Ovary (tissue), 3 donors: ENCODE results near the gene PEAK1.

Experiments
- EP300 ChIP-seq: sonication (generic); formaldehyde crosslinking; IDR thresholded peaks from one replicate; pipeline ENCODE4 v1.6.1; 2017; ENCODE audit warnings: antibody characterized with exemption
- POLR2A ChIP-seq: fragments of 450-650 bp; IDR thresholded peaks from one replicate; pipeline ENCODE4 v1.6.1; 2017; ENCODE audit warnings: antibody characterized with exemption, mild to moderate bottlenecking, moderate library complexity
- TF ChIP-seq, protein P1 (sequence below), 3 donors: fragments of 450-650 bp in 2 of 3; fragments of 200-600 bp in 1 of 3; IDR thresholded peaks; one replicate each; pipeline versions ENCODE4 v1.5.1 to v1.8.0; 2016 to 2022; ENCODE audit warnings: antibody characterized with exemption in 3 of 3, mild to moderate bottlenecking in 1 of 3
- donor health status: DM: no; HTN: no; CAD: no.

DNA sequence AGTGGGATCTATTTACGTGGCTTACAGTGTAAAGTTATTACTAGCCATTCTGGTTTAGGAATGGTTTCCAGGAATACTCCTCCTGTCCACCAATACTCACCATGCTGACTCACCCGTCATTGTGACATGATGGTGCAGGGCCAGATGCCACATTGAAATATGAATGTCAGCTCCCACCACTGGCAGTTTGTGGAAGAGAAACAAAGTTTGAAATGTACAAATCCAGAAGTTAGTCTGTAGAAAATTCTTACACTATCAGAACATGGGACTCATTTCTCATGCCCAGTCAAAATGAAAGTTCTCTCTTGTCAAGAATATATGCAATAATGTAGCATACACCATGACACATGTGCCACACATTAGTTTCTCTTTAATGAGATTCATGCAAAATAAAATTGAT is 334.6 kb downstream of the PEAK1 start:
- TF ChIP-seq, protein P1, sequence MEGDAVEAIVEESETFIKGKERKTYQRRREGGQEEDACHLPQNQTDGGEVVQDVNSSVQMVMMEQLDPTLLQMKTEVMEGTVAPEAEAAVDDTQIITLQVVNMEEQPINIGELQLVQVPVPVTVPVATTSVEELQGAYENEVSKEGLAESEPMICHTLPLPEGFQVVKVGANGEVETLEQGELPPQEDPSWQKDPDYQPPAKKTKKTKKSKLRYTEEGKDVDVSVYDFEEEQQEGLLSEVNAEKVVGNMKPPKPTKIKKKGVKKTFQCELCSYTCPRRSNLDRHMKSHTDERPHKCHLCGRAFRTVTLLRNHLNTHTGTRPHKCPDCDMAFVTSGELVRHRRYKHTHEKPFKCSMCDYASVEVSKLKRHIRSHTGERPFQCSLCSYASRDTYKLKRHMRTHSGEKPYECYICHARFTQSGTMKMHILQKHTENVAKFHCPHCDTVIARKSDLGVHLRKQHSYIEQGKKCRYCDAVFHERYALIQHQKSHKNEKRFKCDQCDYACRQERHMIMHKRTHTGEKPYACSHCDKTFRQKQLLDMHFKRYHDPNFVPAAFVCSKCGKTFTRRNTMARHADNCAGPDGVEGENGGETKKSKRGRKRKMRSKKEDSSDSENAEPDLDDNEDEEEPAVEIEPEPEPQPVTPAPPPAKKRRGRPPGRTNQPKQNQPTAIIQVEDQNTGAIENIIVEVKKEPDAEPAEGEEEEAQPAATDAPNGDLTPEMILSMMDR (IDR thresholded peaks at IDR 0.05), result no peak
- TF ChIP-seq POLR2A (no peak), EP300 (no peak)
